HG03571 (cell line): ENCODE data around the gene SNX3.
A peak's percentile ranks its signal among the peaks of the same experiment; 100 is the strongest.
"Not testable (repeated sequence)": the region's sequence is repeated elsewhere in the genome, so short reads cannot be mapped to it uniquely, and the experiment has no call there.

Experiments
- ATAC-seq: cut with Tn5 transposase; IDR thresholded peaks from one replicate; pipeline ENCODE4 v1.9.1; 2021; ENCODE audit not compliant: unreplicated experiment

Gene SNX3

DNA sequence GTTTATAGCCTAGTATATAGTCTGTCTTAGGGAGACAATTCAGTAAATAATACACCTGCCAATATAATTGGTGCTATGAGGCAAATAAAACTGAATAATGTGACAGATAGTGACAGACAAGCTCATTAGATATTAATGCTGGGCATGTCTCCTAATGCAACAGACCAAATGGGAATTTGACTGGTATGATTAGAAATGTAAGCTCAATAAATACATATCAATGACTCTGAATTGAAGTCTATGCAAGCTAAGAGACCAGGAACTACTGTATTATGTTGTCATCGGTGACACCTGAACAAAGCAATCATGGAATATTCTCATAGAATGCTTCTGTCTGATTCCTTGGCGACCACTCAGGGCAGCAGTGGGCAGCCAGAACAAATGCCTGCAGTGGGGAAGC is 2.5 kb upstream of the SNX3 start:
- ATAC-seq = no peak

DNA sequence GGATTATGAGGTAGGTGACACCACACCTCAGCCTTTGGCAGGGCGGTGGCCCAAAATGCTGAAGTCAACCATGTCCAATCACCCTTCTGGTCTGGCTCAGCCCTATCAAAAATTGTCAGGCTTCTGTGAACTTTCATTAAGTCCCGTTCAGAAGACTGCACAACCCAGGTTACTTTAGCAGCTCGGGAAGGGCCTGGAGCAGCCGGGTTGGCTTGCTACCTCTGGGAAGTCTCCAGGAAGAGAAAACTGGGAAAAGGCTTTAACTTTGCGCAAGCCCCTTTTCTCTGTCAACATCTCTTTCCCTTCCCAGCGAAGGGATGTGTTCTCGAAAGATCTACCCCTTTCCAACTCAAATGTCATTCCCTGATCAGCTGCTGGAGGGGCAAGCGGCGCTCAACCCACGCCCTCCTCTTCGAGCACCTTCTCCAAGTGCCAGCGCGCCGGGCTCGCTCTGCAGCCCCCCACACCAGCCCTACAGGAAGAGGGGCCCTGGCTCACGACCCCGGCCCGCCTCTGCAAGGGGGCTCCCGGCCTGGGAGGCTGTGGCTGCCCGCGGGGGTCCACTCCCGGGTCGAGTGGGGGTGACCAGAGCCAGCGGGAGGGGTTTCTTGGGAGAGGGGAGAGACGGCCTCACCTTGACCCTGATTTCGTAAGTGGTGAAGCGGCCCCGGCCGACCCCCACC is 573 bp downstream of the SNX3 start:
- peak; percentile 12 for ATAC-seq

DNA sequence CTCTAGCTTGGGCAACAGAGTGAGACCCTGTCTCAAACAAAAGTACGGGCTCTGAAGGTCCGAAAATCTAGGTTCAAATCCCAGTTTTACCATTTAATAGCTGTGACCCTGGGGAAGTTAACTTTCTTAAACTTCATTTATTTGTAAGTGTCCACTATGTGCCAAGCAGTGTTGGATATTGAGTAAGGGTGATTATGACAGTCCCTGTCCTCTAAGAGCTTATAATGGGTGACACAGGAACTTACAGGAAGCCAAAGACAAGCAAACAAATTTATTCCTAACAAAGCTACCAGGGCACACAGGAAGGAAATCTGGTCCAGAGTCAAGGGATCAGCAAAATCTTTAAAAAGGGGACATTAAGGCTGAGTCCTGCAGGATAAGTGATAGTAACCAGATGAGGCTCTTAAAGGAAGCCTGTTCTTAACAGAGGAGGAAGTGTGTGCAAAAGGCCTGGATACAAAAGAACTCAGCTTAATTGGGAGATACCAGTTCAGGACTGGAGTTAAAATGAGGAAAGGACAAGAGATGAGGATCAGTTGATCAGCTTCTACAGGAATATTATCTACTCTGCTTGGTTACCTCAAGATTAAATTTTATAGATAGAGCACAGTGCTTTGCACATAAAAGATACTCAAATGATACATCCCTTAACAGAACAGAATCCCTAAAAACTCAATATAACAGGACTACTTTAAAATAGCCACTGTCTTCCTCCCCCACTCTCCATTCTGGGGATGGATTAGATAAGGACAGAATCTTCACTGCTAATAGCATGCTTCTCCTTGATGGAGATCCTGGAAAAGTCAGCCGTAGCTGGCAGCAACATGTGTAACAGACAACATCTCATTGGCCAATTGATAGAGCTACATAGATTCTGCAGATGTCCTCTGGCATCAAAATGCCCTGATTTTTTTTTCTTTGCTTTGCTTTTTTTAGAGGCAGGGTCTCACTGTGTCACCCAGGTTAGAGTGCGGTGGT is 6.1 kb downstream of the SNX3 start:
- no peak for ATAC-seq

DNA sequence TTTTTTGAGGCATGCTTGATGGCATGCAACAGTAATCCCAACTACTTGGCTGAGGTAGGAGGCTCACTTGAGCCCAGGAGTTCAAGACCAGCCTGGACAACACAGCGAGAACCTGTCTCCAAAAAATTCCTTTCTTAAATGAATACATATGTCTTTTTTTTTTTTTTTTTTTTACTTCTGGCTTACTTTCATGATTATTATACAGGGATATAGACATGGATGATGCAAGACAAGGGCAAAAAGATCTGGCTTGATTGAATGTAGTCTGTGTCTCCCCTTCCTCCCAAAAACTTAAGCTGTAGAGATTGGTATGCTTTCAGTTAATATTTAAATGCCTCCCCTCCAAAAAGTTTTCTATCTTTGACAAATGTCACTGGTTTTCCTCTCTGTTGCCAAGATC is 7.6 kb downstream of the SNX3 start:
- ATAC-seq = no peak

DNA sequence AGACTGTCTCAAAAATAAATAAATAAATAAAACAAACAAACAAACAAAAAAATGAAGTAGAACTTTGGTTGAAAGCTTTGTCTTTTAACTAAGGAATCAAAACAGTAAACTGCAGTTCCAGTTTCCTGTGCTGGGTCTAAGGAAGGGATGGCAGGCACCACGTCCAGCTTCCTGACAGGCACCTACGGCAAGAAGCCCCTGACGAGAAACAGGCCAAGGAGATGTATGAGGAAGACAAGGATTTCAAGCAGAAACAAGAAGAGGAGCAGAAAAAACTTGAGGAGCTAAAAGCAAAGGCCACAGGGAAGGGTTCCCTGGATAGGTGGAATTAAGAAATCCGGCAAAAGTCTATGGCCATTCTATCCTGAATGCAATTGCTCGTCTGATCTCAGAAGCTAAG is 8.8 kb downstream of the SNX3 start:
- ATAC-seq = no peak

DNA sequence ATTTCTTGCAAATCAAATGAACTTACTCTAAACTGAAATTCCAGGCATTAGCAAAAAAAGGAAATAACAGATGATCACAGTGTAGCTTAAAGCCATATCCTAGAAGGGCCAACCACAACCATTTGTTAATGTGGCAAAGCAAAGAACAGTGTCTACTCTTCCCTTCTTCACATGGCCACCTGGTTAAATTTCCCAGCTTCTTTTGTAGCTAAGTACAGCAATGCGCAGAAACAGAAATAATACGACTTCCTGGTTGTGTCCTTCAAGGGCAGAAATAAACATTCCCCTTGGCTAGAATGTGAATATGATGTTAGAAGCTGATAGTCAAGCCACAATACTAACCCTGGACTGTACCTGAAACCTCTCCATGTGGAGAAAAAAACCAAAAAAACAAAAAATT is 9.6 kb downstream of the SNX3 start:
- ATAC-seq = no peak

DNA sequence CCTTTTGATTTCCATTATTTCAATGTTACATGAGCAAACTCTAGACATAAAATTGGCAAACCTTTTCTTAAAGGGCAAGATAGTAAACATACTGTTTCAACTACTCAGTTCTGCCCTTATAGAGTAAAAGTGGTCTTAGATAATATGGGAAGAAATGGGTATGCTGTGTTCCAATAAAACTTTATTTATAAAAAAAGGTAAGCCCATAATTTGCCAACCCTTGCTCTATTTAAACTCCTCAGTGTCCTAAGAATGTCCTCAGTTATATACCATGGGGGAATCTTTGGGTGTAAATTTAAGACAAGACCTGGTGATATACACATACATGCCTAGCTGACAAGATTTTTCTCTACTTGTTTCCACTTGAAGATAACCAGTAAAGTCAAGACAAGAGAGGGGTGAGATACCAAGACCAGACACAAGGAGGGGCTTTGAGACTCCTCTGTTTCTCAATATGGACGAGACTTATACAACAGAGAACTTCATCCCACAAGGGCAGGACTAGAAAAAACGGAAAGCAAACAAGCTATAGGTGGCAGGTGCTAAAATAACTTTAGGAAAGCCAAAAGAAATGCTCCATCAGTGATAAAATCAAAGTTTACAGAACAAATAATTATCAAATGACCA is 10.5 kb downstream of the SNX3 start:
- ATAC-seq = no peak

DNA sequence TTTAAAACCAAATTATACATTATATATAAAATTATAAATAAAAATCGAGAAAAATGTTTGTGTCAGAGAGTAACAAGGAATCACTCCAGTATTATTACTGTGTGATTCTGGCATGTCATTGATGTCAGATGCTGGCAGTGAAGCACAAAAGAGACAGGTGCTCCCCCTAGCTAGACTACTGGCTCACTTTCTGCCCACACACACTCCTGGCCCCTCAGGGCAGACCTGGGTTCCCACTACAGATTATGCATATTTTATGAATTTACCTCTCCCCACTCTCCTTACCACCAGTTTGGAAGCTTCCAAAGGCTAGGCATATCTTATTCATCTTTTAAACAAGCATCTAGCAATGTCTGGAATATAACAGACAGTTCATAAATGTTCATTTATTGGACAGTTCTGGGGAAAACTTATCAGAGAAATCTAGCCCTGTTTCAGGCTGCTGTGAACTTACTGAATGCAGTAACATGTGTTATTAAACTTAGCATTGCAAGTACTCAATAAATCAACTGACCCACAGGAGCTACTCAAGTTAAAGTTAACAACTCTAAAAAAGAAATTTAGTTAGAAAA is 12.8 kb downstream of the SNX3 start:
- ATAC-seq = no peak

DNA sequence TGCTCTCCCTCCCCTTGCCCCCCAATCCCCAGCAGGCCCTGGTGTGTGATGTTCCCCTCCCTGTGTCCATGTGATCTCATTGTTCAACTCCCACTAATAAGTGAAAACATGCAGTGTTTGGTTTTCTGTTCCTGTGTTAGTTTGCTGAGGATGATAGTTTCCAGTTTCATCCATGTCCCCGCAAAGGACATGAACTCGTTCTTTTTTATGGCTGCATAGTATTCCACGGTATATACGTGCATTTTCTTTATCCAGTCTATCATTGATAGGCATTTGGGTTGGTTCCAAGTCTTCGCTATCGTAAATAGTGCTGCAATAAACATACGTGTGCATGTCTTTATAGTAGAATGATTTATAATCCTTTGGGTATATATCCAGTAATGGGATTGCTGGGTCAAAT is 15.7 kb downstream of the SNX3 start:
- not testable (repeated sequence) for ATAC-seq

DNA sequence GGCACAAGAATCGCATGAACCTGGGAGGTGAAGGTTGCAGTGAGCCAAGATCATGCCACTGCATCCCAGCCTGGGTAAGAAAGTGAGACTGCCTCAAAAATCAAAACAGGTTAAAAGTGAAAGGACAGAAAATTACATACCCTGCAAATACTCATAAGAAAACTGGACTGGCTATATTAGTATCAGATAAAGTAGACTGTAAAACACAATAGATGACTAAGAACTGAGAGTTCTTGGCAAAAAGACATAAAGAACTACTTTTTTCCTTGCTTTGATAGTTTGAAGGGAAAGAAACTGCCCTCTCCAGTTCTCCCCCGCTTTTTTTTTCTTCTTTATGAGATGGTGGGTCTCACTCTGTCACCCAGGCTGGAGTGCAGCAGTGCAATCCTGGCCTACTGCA is 17.0 kb downstream of the SNX3 start:
- ATAC-seq = no peak

DNA sequence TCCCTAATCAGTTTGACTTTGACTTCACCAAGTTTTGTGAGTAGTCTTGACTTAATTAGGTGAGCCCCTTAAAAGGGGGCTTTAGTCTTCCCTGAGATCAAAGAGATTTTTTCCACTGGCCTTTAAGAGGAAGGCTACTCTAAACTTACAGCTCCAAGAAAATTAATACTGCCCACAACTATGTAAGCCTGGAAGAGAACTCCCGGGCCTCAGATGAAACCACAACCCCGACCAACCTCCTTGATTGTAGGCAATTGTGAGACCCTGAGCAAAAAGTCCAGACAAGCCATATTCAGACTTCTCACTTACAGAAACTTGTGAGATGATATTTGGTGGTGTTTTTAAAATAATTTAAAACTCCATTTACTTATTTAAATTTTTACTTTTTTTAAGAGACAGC is 18.1 kb downstream of the SNX3 start:
- ATAC-seq = no peak

DNA sequence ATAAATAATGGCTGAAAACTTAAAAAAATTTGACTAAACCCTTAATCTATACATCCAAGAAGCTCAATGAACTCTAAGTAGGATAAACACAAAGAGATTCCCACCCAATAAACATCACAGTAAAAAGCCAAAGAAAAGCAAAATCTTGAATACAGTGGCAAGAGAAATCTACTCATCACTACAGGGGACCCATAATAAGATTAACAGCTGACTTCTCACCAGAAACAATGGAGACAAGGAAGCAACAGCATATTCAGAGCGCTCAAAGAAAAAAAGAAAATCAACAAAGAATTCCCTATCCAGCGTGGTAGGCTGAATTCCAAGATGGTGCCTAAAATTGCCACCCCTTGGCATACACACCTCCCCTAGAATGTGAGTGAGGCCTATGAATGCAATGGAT is 18.6 kb downstream of the SNX3 start:
- no peak for ATAC-seq

DNA sequence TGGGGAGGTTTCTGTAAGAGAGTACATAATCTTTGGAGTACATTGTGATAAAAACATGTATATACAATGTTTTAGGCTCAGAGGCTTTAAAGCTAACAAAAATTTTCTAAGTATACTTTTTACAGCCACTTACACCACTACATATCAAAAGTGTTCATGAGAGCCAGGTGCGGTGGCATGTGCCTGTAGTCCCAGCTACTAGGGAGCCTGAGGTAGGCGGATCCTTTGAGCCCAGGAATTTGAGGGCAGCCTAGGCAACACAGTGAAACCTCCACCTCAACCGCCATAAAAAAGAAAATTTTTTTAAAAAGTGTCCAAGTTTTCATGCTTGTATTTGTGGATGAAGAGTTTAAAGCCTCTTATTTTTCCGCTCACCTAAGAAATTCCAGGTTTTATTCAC is 22.5 kb downstream of the SNX3 start:
- no peak for ATAC-seq

DNA sequence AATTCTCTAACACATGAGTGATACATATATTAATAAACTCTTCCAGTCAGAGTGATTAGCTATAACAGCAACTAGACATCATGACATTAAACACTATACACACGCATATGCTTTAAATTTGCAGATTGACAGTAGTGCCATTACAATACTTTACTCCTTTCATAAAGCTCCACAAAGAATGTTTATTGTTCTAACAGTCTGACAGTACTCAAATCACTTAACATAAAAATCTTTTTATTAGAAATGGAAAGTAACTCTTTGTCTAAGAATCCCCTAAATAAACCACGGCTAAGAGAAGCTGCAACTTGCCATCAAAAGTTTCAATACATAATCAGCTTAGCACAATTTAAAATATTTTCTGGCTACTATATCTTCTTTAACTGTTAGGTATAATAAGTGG is 24.0 kb downstream of the SNX3 start:
- no peak for ATAC-seq

DNA sequence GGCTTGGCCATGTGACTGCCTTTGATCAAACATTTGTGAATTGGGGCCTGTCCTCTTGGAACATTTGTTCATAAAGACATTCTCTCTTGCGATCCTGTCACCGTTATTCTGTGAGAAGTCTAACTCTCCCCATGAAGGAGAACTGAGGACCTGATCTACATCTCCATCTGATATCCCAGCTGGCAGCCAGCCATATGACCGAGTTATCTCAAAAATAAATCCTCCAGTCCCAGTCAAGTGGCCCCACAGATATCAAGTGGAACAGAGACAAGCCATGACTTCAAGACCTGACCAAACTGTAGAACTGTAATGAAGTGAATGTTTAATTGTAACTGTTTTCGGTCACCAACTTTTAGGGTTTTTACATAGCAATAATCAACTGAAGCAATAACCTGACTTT is 25.7 kb downstream of the SNX3 start:
- ATAC-seq = no peak

DNA sequence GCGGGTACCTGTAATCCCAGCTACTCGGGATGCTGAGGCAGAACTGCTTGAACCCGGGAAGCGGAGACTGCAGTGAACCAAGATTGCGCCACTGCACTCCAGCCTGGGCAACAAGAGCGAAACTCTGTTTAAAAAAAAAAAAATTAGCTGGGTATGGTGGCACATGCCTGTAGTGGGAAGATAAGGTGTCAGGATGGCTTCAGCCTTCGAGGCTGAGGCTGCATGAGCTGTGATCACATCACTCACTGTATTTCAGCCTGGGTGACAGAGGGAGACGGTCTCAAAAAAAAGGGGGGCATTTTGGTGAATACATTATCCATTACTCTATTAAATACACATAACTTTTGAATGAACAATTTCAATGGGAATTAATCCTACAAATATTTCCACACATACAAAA is 32.4 kb downstream of the SNX3 start:
- no peak for ATAC-seq

DNA sequence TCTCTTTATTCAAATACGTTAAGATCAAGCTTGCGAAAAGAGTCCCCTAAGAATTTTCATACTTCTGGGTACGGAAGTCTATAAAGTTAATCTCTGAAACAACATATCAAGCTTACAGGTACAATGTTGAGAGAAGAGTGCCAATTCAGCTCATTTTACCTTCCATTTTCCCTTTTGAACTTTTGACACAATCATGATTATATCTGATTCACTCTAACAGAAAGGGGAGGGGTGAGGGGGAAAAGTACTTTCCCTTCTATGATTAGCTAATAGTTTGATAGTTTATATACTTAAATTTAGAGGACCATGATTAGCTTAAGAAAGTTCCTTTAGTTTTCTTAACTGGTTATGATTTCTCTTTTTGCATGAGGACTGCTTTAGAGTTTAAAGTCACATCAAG is 33.5 kb downstream of the SNX3 start:
- ATAC-seq = no peak

DNA sequence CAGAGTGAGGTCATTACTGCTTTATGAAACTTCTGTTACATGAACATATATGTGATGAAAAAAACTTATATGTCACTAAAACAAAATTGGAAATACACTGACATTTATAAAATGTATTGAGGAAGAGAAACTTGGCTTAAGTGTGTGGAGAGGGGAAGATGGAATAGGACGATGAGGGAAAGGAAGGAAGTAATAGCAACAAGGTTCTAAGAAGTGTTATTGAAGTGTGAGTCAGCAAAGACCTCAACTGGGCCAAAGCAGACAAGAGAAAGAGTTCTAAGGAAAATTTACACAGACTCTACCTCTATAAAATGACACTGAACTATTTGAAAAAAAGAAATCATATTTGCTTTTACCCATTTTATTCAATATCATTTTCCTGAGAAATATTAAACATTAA is 38.3 kb downstream of the SNX3 start:
- no peak for ATAC-seq

DNA sequence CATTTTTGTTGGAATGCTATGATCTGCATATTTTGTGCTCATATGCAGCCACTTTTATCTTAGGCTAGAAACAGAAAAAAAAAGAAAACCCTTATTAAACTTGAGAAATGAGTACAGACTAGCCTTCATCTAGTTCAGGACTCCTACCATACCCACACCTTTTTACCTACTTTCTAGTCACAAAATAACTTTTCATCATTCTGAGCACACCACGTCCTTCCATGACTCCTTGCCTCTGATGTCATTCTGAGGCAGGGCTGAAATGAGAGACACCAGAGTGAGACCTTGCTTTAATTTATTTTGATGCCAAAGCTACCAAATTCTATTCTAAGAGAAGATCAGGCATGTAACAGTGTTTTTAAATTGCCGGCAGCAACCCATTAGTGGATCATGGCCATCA is 38.8 kb downstream of the SNX3 start:
- ATAC-seq = no peak

DNA sequence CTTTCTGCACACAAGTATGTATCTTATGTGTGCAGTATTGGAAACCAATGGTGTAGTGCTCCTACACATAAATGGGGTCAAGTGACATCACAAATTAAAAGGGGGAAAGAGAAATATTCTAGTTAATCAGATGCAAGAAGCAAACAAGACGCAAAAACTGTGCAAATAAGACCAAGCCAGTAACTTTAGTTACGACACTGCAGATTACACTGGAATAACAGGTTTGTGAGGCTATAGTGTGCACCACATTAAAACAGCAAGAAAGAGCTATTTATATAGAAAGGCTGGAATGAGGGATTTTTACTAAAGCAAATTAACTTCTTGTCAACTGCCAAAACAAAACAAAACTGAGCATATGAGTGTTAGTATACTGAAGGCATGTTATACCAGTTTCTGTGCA is 49.2 kb downstream of the SNX3 start:
- ATAC-seq = no peak

DNA sequence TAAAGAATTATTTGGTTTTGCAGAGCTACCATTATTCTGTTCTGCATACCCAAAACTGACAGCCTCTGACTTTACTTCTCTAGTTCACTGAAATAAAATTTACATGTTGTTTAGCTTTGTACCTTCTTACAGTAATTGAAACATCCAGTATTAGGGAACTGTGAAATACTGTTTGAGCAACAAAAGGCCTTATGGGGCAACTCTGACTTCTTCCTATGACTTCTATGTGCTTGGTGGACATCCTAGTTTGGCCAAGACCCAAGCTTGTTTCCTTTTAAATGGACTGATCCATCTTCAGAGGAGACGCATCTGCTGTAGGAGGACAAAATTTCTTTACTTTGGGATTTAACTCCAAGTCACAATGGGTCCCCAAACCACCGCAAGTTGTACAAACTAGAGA is 50.3 kb downstream of the SNX3 start:
- no peak for ATAC-seq

DNA sequence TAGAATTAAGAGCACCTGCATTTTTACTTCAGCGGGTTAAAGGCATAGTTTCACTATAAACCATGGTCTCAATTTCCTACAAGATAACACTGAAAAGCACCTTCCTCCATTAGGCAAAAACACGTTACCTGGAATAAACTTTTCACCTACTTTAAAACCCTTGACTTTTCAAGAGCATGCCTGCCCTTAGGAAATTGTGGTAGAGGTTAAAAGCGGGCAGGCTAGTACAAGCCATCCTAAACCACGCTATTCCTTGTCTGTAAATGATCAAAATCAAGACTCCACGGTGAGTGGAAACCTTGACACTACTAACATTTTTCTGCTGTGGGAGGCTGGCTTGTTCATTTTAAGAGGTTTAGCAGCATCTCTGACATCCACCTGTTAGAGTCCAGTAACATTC is 51.1 kb downstream of the SNX3 start:
- no peak for ATAC-seq
